Activated CD4-positive, CD25-positive, alpha-beta regulatory T cell (primary cell): Measurements from ENCODE around the gene MPZL3.

Experiments
- DNase-seq, 4 experiments: peaks; one replicate each; lab custom pipeline; 2025; lab: John Stamatoyannopoulos, UW

The MPZL3 gene

GRCh38 chr11:118231461-118231860 is 20.7 kb downstream of the MPZL3 start:
- no peak for DNase-seq

GRCh38 chr11:118230088-118230487 is 22.1 kb downstream of the MPZL3 start:
- DNase-seq, result no peak

- no peak for DNase-seq
Measured at GRCh38 chr11:118229274-118229847, 22.8 kb downstream of the MPZL3 start.

GRCh38 chr11:118227865-118228785 is 24.0 kb downstream of the MPZL3 start:
- DNase-seq, result no peak

- DNase-seq, result no peak
Measured at GRCh38 chr11:118226781-118227180, 25.4 kb downstream of the MPZL3 start.

- no peak for DNase-seq
Measured at GRCh38 chr11:118226296-118226695, 25.9 kb downstream of the MPZL3 start.

- DNase-seq, result peak in 3 of 4 experiments; percentile 15 to 46 (median 32)
Measured at GRCh38 chr11:118224511-118225188, 27.5 kb downstream of the MPZL3 start, which contains the start of gene JAML. JAML (minus strand) TSS chr11:118225011; CDS start chr11:118214866, 10,145 bp downstream.

GRCh38 chr11:118223992-118224391 is 28.2 kb downstream of the MPZL3 start:
- DNase-seq, result no peak

GRCh38 chr11:118223570-118223969 is 28.6 kb downstream of the MPZL3 start:
- no peak for DNase-seq

GRCh38 chr11:118222437-118222836 is 29.7 kb downstream of the MPZL3 start:
- DNase-seq, result no peak

GRCh38 chr11:118221419-118221818 is 30.7 kb downstream of the MPZL3 start:
- DNase-seq, result no peak

- no peak for DNase-seq
Measured at GRCh38 chr11:118219732-118220131, 32.4 kb downstream of the MPZL3 start.

- DNase-seq, result no peak
Measured at GRCh38 chr11:118219244-118219643, 32.9 kb downstream of the MPZL3 start.

GRCh38 chr11:118217575-118217974 is 34.6 kb downstream of the MPZL3 start:
- DNase-seq, result no peak

- DNase-seq, result peak in 1 of 4 experiments; percentile 28
Measured at GRCh38 chr11:118216621-118217481, 35.3 kb downstream of the MPZL3 start.

GRCh38 chr11:118215765-118216164 is 36.4 kb downstream of the MPZL3 start:
- no peak for DNase-seq

GRCh38 chr11:118215262-118215661 is 36.9 kb downstream of the MPZL3 start:
- no peak for DNase-seq

- DNase-seq, result no peak
Measured at GRCh38 chr11:118214210-118214914, 37.8 kb downstream of the MPZL3 start.

- DNase-seq, result no peak
Measured at GRCh38 chr11:118213781-118214180, 38.4 kb downstream of the MPZL3 start.

- no peak for DNase-seq
Measured at GRCh38 chr11:118213201-118213600, 39.0 kb downstream of the MPZL3 start.

GRCh38 chr11:118212781-118213191 is 39.4 kb downstream of the MPZL3 start:
- no peak for DNase-seq
